ENCODE results near the gene IL1A. TPM values are rescaled to one million over a fixed set of nuclear protein-coding genes. Genes with fewer than 3 reads are reported as not detected.

IL1A gene
- total RNA-seq, 3 donors from 2014 or later: 0.44 TPM; not detected in 2

DNA sequence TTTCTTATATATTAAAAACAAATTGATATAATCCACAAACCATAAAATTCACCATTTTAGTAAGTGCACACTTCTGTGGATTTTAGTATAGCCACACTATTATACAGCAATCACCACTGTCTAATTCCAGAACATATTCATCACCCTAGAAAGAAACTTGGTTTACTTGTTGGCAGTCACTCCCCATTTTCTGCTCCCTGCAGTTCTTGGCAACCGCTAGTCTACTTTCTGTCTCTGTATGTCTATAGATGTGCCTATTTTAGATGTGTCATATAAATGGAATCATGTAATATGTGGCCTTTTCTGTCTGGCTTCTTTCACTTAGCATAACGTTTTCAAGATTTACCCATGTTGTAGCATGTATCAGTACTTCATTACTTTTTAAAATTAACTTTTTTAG is 25.6 kb downstream of the IL1A start:
- H3K4me1 ChIP-seq: no peaks in the 10 kb centered on the region
- no peaks in the 10 kb centered on the region for H3K9me3 ChIP-seq
- no peak overlapping the region for H3K27ac ChIP-seq
- no peak overlapping the region for H3K4me3 ChIP-seq
- intact Hi-C loops (cut with DNase I; ENCODE audit: low total_unique reads): no loop called here
- TF ChIP-seq, protein P1, sequence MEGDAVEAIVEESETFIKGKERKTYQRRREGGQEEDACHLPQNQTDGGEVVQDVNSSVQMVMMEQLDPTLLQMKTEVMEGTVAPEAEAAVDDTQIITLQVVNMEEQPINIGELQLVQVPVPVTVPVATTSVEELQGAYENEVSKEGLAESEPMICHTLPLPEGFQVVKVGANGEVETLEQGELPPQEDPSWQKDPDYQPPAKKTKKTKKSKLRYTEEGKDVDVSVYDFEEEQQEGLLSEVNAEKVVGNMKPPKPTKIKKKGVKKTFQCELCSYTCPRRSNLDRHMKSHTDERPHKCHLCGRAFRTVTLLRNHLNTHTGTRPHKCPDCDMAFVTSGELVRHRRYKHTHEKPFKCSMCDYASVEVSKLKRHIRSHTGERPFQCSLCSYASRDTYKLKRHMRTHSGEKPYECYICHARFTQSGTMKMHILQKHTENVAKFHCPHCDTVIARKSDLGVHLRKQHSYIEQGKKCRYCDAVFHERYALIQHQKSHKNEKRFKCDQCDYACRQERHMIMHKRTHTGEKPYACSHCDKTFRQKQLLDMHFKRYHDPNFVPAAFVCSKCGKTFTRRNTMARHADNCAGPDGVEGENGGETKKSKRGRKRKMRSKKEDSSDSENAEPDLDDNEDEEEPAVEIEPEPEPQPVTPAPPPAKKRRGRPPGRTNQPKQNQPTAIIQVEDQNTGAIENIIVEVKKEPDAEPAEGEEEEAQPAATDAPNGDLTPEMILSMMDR (IDR thresholded peaks at IDR 0.05): no peak
- no peak for TF ChIP-seq POLR2AphosphoS5 (IDR thresholded peaks at IDR 0.05)
- TF ChIP-seq POLR2A (IDR thresholded peaks at IDR 0.05): no peak
- no peaks in the 10 kb centered on the region for H3K36me3 ChIP-seq
- no peak for DNase-seq (ENCODE audit: low spot score in 2 of 2)
- H3K27me3 ChIP-seq: no peaks in the 10 kb centered on the region

DNA sequence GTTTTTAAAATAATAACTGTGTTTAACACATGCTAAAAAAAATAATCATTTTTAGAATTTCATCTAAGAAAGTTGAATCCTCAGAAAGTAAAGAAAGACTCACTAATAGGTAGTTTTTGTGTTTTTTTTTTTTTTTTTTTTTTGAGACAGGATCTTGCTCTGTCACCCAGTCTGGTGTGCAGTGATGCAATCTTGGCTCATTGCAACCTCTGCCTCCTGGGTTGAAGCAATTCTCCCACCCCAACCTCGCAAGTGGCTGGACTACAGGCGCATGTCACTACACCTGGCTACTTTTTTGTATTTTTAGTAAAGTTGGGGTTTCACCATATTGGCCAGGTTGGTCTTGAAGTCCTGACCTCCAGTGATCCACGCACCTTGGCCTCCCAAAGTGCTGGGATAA is 27.0 kb downstream of the IL1A start:
- no peak overlapping the region for H3K4me3 ChIP-seq
- intact Hi-C loops (cut with DNase I; ENCODE audit: low total_unique reads): no loop called here
- no peak overlapping the region for H3K27ac ChIP-seq
- H3K4me1 ChIP-seq: no peaks in the 10 kb centered on the region
- no peaks in the 10 kb centered on the region for H3K27me3 ChIP-seq
- TF ChIP-seq, protein P1 (IDR thresholded peaks at IDR 0.05): no peak
- no peak for TF ChIP-seq POLR2AphosphoS5 (IDR thresholded peaks at IDR 0.05)
- no peak for TF ChIP-seq POLR2A (IDR thresholded peaks at IDR 0.05)
- H3K36me3 ChIP-seq: no peaks in the 10 kb centered on the region
- no peak for DNase-seq (ENCODE audit: low spot score in 2 of 2)
- H3K9me3 ChIP-seq: no peaks in the 10 kb centered on the region

DNA sequence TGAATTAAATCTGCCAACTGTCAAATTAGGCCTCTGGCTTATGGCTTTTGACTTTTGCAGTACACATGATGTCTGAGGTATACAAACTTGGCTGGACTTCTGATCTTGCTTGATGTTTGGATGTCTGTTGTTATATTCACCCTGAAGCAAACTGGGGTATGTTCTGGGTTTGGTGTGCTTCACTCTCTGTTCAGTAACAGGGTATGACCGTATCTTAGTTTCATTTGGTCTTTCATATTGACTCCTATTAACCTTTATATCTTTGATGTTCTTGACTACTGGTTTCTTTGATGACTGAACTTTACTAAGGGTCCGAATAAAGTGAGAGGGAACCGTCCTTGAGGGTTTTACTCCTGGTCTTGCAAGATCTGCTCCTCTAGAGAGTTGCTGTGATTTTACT is 28.1 kb downstream of the IL1A start:
- no peaks in the 10 kb centered on the region for H3K36me3 ChIP-seq
- DNase-seq (ENCODE audit: low spot score in 2 of 2): no peak
- no peaks in the 10 kb centered on the region for H3K27me3 ChIP-seq
- TF ChIP-seq POLR2A (IDR thresholded peaks at IDR 0.05): no peak
- TF ChIP-seq, protein P1 (IDR thresholded peaks at IDR 0.05): no peak
- no peak for TF ChIP-seq POLR2AphosphoS5 (IDR thresholded peaks at IDR 0.05)
- no peaks in the 10 kb centered on the region for H3K4me1 ChIP-seq
- intact Hi-C loops (cut with DNase I; ENCODE audit: low total_unique reads): no loop called here
- H3K4me3 ChIP-seq: no peak overlapping the region
- no peaks in the 10 kb centered on the region for H3K9me3 ChIP-seq
- H3K27ac ChIP-seq: no peak overlapping the region

DNA sequence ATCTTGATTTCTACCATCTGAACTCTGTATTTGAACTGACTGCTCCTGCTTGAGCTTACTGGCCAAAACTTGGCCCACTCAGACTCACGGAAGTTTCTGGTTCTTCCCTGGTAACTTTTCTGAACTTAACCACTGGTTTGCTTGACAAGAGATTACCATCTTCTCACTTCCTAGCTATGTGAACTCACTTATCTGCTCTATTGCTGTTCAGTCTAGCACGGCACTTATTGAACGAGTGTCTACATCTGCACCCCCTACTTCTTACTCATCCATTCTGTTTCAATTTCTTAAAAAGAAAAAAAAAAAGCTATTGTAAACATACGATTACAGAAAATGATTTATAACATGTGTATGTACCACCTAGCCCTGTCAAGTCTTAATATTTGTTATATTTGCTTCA is 28.8 kb downstream of the IL1A start:
- no peak for DNase-seq (ENCODE audit: low spot score in 2 of 2)
- no peak overlapping the region for H3K4me3 ChIP-seq
- TF ChIP-seq POLR2AphosphoS5 (IDR thresholded peaks at IDR 0.05): no peak
- TF ChIP-seq, protein P1 (IDR thresholded peaks at IDR 0.05): no peak
- no peak for TF ChIP-seq POLR2A (IDR thresholded peaks at IDR 0.05)

DNA sequence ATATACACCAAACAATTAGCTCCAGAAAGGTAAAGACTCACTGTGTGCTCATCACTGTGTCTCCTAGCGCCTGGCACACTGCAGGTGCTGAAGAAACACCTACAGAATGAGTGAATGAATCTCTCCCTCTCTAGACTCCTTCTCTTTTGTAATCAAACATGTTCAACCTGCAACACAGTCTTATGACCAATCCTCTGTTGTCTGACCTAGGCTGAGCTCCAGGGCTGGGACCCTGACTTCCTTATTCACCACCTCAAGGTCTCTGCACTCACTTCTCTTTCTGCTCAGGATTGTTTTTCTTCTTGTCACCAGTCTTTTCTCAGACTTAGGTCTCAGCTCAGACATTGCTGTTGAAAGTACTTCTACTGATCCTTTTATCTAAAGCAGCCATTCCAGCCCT is 29.7 kb downstream of the IL1A start:
- H3K4me1 ChIP-seq: no peaks in the 10 kb centered on the region
- no peaks in the 10 kb centered on the region for H3K27me3 ChIP-seq
- no peaks in the 10 kb centered on the region for H3K9me3 ChIP-seq
- no peak overlapping the region for H3K27ac ChIP-seq
- no peak for TF ChIP-seq POLR2A (IDR thresholded peaks at IDR 0.05)
- no peak overlapping the region for H3K4me3 ChIP-seq
- DNase-seq (ENCODE audit: low spot score in 2 of 2): no peak
- intact Hi-C loops (cut with DNase I; ENCODE audit: low total_unique reads): no loop called here
- no peaks in the 10 kb centered on the region for H3K36me3 ChIP-seq

More for the DNA sequence above, 28.8 kb downstream of the IL1A start:
- H3K36me3 ChIP-seq: no peaks in the 10 kb centered on the region
- H3K9me3 ChIP-seq: no peaks in the 10 kb centered on the region
- H3K27me3 ChIP-seq: no peaks in the 10 kb centered on the region
- H3K27ac ChIP-seq: no peak overlapping the region
- intact Hi-C loops (cut with DNase I; ENCODE audit: low total_unique reads): no loop called here
- H3K4me1 ChIP-seq: no peaks in the 10 kb centered on the region

DNA sequence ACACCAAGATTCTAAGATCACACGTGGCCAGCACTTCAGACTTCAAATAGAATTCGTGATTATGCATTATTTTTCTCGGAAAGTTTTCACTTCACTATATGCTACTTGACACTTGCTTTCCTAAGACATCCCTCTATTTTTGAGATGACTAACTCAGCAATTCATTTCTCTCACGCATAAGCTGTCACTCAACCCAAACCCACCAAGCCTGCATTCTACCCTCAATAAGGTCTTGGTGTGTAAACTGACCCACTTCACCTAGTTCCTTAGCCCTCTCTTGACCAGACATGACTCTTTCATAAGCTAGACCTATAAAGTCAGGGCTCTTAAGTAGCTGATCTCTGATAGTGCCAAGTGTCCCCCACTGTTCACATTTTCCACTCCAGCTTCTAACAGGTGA is 31.6 kb downstream of the IL1A start:
- Histone ChIP-seq H3K4me1 (no peaks in the 10 kb centered on the region), H3K27ac (no peak overlapping the region), H3K36me3 (no peaks in the 10 kb centered on the region), H3K9me3 (no peaks in the 10 kb centered on the region), H3K27me3 (no peaks in the 10 kb centered on the region), H3K4me3 (no peak overlapping the region)
- TF ChIP-seq, protein P1 (IDR thresholded peaks at IDR 0.05): no peak
- TF ChIP-seq POLR2AphosphoS5 (IDR thresholded peaks at IDR 0.05) (no peak), POLR2A (IDR thresholded peaks at IDR 0.05) (no peak)
- intact Hi-C loops (cut with DNase I; ENCODE audit: low total_unique reads): no loop called here
- no peak for DNase-seq (ENCODE audit: low spot score in 2 of 2)
